PC-3 (cell line): Measurements from ENCODE around the gene TAPBPL. TPM values are rescaled to one million over a fixed set of nuclear protein-coding genes. Genes with fewer than 3 reads are reported as not detected.

Experiments used
- ATAC-seq: fragments of 200-7000 bp; cut with Tn5 transposase; 2 replicates; pipeline ENCODE4 v1.9.1; 2020; ENCODE audit warnings: mild to moderate bottlenecking, moderate library complexity
- BruUV-seq: library from RNA; stranded (reverse); fragments of 400-500 nt; replicated peaks from 2 replicates; lab custom pipeline; 2021; lab: Mats Ljungman, UMichigan
- CTCF ChIA-PET: fragments of 300-600 bp; sonication (Branson Sonifier 250); formaldehyde crosslinking; loops from one replicate; lab custom pipeline; 2022; ENCODE audit warnings: antibody characterized with exemption; lab: Charles Lee
- POLR2A ChIA-PET: fragments of 300-600 bp; sonication (Branson Sonifier 250); formaldehyde crosslinking; loops from one replicate; lab custom pipeline; 2022; ENCODE audit warnings: antibody characterized with exemption; ENCODE audit not compliant: unreplicated experiment; lab: Charles Lee
- DNase-seq: peaks from one replicate; pipeline ENCODE4 v3.0.0-alpha.2; 2015
- H2AFZ ChIP-seq: fragments of 300-600 bp; sonication (generic); 2 replicates; pipeline ENCODE4 v1.6.0; 2016; ENCODE audit warnings: antibody characterized with exemption, low read length
- H3F3A ChIP-seq: fragments of 300-600 bp; sonication (generic); one replicate; pipeline ENCODE4 v1.6.0; 2017; ENCODE audit warnings: antibody characterized with exemption, low read length, control low read depth, mild to moderate bottlenecking; ENCODE audit not compliant: unreplicated experiment
- H3K27ac ChIP-seq: fragments of 300-600 bp; sonication (generic); 2 replicates; pipeline ENCODE4 v1.5.1; 2016; ENCODE audit warnings: mild to moderate bottlenecking, low read length
- H3K27me3 ChIP-seq: fragments of 300-600 bp; sonication (generic); 2 replicates; pipeline ENCODE4 v1.6.1; 2016; ENCODE audit warnings: low read length, mixed read lengths
- H3K36me3 ChIP-seq: fragments of 300-600 bp; sonication (generic); 2 replicates; pipeline ENCODE4 v1.6.1; 2016; ENCODE audit warnings: low read depth, mixed run types, low read length, mixed read lengths
- H3K4me1 ChIP-seq: fragments of 300-600 bp; sonication (generic); 2 replicates; pipeline ENCODE4 v1.5.1; 2016; ENCODE audit warnings: low read length; ENCODE audit not compliant: insufficient read depth
- H3K4me2 ChIP-seq: fragments of 300-600 bp; sonication (generic); 2 replicates; pipeline ENCODE4 v1.6.0; 2016; ENCODE audit warnings: low read length
- H3K4me3 ChIP-seq: fragments of 300-600 bp; sonication (generic); 2 replicates; pipeline ENCODE4 v1.5.1; 2016; ENCODE audit warnings: mild to moderate bottlenecking, low read length, mixed read lengths
- H3K79me2 ChIP-seq: fragments of 300-600 bp; sonication (generic); 2 replicates; pipeline ENCODE4 v1.6.1; 2017; ENCODE audit warnings: low read length, mixed read lengths
- H3K9ac ChIP-seq: fragments of 300-600 bp; sonication (generic); 2 replicates; pipeline ENCODE4 v1.6.0; 2016; ENCODE audit warnings: mild to moderate bottlenecking, low read length
- H3K9me2 ChIP-seq: fragments of 300-600 bp; sonication (generic); replicated peaks from 2 replicates; pipeline ENCODE4 v1.6.1; 2016; ENCODE audit warnings: mixed run types, low read length, mixed read lengths
- H3K9me3 ChIP-seq: fragments of 300-600 bp; sonication (generic); 2 replicates; pipeline ENCODE4 v1.6.1; 2016; ENCODE audit warnings: low read length, mixed read lengths
- H4K20me1 ChIP-seq: fragments of 300-600 bp; sonication (generic); 2 replicates; pipeline ENCODE4 v1.6.1; 2016; ENCODE audit warnings: low read length, mixed read lengths
- CTCF ChIP-seq: fragments of 300-600 bp; sonication (generic); conservative IDR thresholded peaks from 2 replicates; pipeline ENCODE4 v1.5.1; 2017; ENCODE audit warnings: antibody characterized with exemption, low read depth, mild to moderate bottlenecking, low read length
- EZH2 ChIP-seq: fragments of 300-600 bp; sonication (generic); IDR thresholded peaks from one replicate; pipeline ENCODE4 v1.6.1; 2017; ENCODE audit warnings: antibody characterized with exemption, mild to moderate bottlenecking, low read length; ENCODE audit not compliant: unreplicated experiment
- EZH2phosphoT487 ChIP-seq: fragments of 300-600 bp; sonication (generic); IDR thresholded peaks from 2 replicates; pipeline ENCODE4 v1.6.1; 2018; ENCODE audit warnings: mild to moderate bottlenecking, antibody characterized with exemption, low read length, borderline replicate concordance
- intact Hi-C: fragments of 100-400 bp; cut with micrococcal nuclease; formaldehyde crosslinking; loops from 2 replicates; pipeline ENCODE4 v1.9.0; 2023
- total RNA-seq: library from RNA; depleted of rRNA; stranded (reverse); fragments of >200 nt; gene quantifications from 2 replicates; pipeline ENCODE4 v1.2.3, GENCODE V29; 2014

TAPBPL gene
- total RNA-seq, 1 experiment from 2014 or later: 0.47 TPM

- no peaks in the 10 kb centered on the region for H3K27me3 ChIP-seq
- H3K9me3 ChIP-seq: no peaks in the 10 kb centered on the region
- no peaks in the 10 kb centered on the region for H3K9me2 ChIP-seq
- no peaks in the 10 kb centered on the region for H4K20me1 ChIP-seq
- H3K36me3 ChIP-seq: 0 out of 2 replicates have a peak, but pooled peaks cover 3% of the 10 kb centered on the region
- ChIA-PET CTCF (no interaction called here), POLR2A (no interaction called here)
- no peak overlapping the region for H3K9ac ChIP-seq
- no peaks in the 10 kb centered on the region for H3K79me2 ChIP-seq
- BruUV-seq: no TSS peak
- H2AFZ ChIP-seq: no peak overlapping the region
- DNase-seq (no peak), ATAC-seq (no peak)
- H3K27ac ChIP-seq: no peak overlapping the region
- H3K4me2 ChIP-seq: no peak overlapping the region
- TF ChIP-seq CTCF: no peak
- TF ChIP-seq EZH2: no peak
- no peak for TF ChIP-seq EZH2phosphoT487
- H3K4me1 ChIP-seq: peaks cover 13% of the 10 kb centered on the region
- H3K4me3 ChIP-seq: no peak overlapping the region
- intact Hi-C loops: no loop called here
- no peaks in the 10 kb centered on the region for H3F3A ChIP-seq
These were observed 33.0 kb upstream of the TAPBPL start for GRCh38 chr12:6418796-6419195.

GRCh38 chr12:6420364-6420763 is 31.5 kb upstream of the TAPBPL start:
- H2AFZ ChIP-seq: 0 out of 2 replicates have a peak overlapping the region, but pooled peaks have one; percentile 17
- no peak overlapping the region for H3K4me3 ChIP-seq
- DNase-seq: peak; percentile 46
- no peaks in the 10 kb centered on the region for H3K9me3 ChIP-seq
- intact Hi-C loops: loop anchor here (5.0 kb wide), 2 partner anchors 112 to 137 kb away; partner anchors contain the start of genes GAPDH and IFFO1
- no peak overlapping the region for H3K27ac ChIP-seq
- no peak for TF ChIP-seq EZH2phosphoT487
- no peak for TF ChIP-seq EZH2
- TF ChIP-seq CTCF: no peak
- POLR2A ChIA-PET: no interaction called here
- peak; percentile 43 for ATAC-seq
- no peaks in the 10 kb centered on the region for H3K79me2 ChIP-seq
- H3K4me2 ChIP-seq: 0 out of 2 replicates have a peak overlapping the region, but pooled peaks have one; percentile 4
- no peaks in the 10 kb centered on the region for H3F3A ChIP-seq
- peaks cover 9% of the 10 kb centered on the region for H3K4me1 ChIP-seq
- no TSS peak for BruUV-seq
- H4K20me1 ChIP-seq: no peaks in the 10 kb centered on the region
- CTCF ChIA-PET: interaction anchor here (1.0 kb wide), 1 partner anchor 45 kb away, joined by 3 read pairs; no protein-coding TSS in a partner anchor
- no peaks in the 10 kb centered on the region for H3K27me3 ChIP-seq
- no peaks in the 10 kb centered on the region for H3K9me2 ChIP-seq
- H3K9ac ChIP-seq: no peak overlapping the region
- H3K36me3 ChIP-seq: 0 out of 2 replicates have a peak, but pooled peaks cover 3% of the 10 kb centered on the region

GRCh38 chr12:6423267-6424007 is 28.4 kb upstream of the TAPBPL start:
- ChIA-PET CTCF (interaction anchor here (1.0 kb wide), 1 partner anchor 42 kb away, joined by 4 read pairs; no protein-coding TSS in a partner anchor), POLR2A (no interaction called here)
- Histone ChIP-seq H3K36me3 (no peaks in the 10 kb centered on the region), H3K9me3 (no peaks in the 10 kb centered on the region), H3K4me2 (no peak overlapping the region), H3K4me3 (no peak overlapping the region), H3K27me3 (no peaks in the 10 kb centered on the region), H3K79me2 (no peaks in the 10 kb centered on the region), H3K4me1 (peaks cover 9% of the 10 kb centered on the region), H3F3A (no peaks in the 10 kb centered on the region), H2AFZ (0 out of 2 replicates have a peak overlapping the region, but pooled peaks have one; percentile 6), H3K9ac (no peak overlapping the region), H4K20me1 (no peaks in the 10 kb centered on the region), H3K27ac (no peak overlapping the region), H3K9me2 (no peaks in the 10 kb centered on the region)
- TF ChIP-seq CTCF: peak; percentile 77
- TF ChIP-seq EZH2: no peak
- no peak for TF ChIP-seq EZH2phosphoT487
- intact Hi-C loops: loop anchor here (1.0 to 5.0 kb wide), 4 partner anchors 42 to 134 kb away; partner anchors contain the start of genes GAPDH and IFFO1
- DNase-seq (peak; percentile 84), ATAC-seq (peak; percentile 95)
- BruUV-seq: no TSS peak
